Measurements from ENCODE around the gene SLC12A7. TPM values are rescaled to one million over a fixed set of nuclear protein-coding genes. Genes with fewer than 3 reads are reported as not detected.

Gene SLC12A7
- total and polyA plus RNA-seq, 10 donors, result 8.6 to 120 (median 52.3) TPM

DNA sequence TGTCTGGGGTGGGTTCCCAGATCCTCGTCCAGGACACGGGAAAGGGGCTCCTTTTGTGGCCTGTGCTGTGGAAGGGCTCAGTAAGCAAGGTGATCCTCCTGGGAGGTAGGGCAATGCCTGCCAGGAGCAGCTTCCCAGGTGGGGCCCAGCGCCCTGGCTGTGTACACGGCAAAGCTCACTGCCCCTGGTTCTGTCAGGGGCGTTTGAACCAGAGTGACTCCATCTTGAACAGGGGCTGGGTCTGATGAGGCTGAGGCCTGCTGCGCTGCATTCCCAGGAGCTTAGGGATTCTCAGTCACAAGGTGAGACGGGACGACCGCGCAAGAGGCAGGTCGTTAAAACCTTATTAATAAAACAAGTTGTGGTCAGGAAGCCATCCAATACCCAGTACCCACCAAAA, 19.9 kb upstream of the SLC12A7 start:
- no peak overlapping the region for H3K27ac ChIP-seq
- TF ChIP-seq, protein P1, sequence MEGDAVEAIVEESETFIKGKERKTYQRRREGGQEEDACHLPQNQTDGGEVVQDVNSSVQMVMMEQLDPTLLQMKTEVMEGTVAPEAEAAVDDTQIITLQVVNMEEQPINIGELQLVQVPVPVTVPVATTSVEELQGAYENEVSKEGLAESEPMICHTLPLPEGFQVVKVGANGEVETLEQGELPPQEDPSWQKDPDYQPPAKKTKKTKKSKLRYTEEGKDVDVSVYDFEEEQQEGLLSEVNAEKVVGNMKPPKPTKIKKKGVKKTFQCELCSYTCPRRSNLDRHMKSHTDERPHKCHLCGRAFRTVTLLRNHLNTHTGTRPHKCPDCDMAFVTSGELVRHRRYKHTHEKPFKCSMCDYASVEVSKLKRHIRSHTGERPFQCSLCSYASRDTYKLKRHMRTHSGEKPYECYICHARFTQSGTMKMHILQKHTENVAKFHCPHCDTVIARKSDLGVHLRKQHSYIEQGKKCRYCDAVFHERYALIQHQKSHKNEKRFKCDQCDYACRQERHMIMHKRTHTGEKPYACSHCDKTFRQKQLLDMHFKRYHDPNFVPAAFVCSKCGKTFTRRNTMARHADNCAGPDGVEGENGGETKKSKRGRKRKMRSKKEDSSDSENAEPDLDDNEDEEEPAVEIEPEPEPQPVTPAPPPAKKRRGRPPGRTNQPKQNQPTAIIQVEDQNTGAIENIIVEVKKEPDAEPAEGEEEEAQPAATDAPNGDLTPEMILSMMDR (IDR thresholded peaks at IDR 0.05 in 8 of 11, conservative IDR thresholded peaks at IDR 0.05 in 3 of 11), result no peak
- TF ChIP-seq POLR2A (IDR thresholded peaks at IDR 0.05), result no peak
- 90 to 98% (median 92%) methylated on average over 8 to 11 of the region's 11 CpGs for WGBS, 5 donors
- no peak overlapping the region for H3K4me3 ChIP-seq
- H3K4me1 ChIP-seq, result peaks cover 0 to 37% (median 19%) of the 10 kb centered on the region in 6 donors
- DNase-seq, result no peak
- intact Hi-C loops (cut with DNase I; ENCODE audit: low total_unique reads), result no loop called here
- no peaks in the 10 kb centered on the region for H3K9me3 ChIP-seq
- H3K27me3 ChIP-seq (replicated peaks in 1 of 7), result peaks cover 0 to 40% (median 0%) of the 10 kb centered on the region in 7 donors
- no peaks in the 10 kb centered on the region for H3K36me3 ChIP-seq

DNA sequence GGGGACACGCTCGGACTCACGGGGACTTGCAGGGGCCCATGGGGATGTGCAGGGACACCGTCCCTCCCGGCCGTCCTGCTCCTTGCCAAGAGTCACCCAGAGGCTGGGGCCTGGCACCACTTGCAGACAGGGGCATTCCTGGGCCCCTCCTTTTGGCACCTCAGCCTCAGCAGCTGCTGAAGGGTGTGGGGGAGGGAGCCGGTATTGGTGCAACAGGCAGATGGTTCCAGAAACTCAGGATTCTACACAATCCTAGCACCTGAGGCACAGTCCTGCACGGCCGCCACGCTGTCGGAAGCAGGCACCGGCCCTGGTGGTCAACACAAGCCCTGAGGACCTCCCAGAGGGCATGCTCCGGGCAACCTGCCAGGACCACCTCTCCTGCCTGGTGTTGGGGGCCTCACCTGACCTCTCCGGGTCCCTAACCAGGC, 19.3 kb upstream of the SLC12A7 start:
- H3K36me3 ChIP-seq, result no peaks in the 10 kb centered on the region
- WGBS, 5 donors, result 82 to 100% (median 93%) methylated on average over 6 to 14 of the region's 14 CpGs
- TF ChIP-seq POLR2AphosphoS5 (IDR thresholded peaks at IDR 0.05) (no peak), POLR2A (IDR thresholded peaks at IDR 0.05) (no peak)
- TF ChIP-seq, protein P1 (IDR thresholded peaks at IDR 0.05 in 8 of 11, conservative IDR thresholded peaks at IDR 0.05 in 3 of 11), result no peak
- no peak overlapping the region for H3K4me3 ChIP-seq
- H3K9me3 ChIP-seq, result no peaks in the 10 kb centered on the region
- H3K27me3 ChIP-seq (replicated peaks in 1 of 7), result peaks cover 0 to 40% (median 0%) of the 10 kb centered on the region in 7 donors
- peaks cover 0 to 37% (median 19%) of the 10 kb centered on the region in 6 donors for H3K4me1 ChIP-seq
- intact Hi-C loops (cut with DNase I; ENCODE audit: low total_unique reads), result no loop called here
- H3K27ac ChIP-seq, result no peak overlapping the region
- DNase-seq, result no peak

DNA sequence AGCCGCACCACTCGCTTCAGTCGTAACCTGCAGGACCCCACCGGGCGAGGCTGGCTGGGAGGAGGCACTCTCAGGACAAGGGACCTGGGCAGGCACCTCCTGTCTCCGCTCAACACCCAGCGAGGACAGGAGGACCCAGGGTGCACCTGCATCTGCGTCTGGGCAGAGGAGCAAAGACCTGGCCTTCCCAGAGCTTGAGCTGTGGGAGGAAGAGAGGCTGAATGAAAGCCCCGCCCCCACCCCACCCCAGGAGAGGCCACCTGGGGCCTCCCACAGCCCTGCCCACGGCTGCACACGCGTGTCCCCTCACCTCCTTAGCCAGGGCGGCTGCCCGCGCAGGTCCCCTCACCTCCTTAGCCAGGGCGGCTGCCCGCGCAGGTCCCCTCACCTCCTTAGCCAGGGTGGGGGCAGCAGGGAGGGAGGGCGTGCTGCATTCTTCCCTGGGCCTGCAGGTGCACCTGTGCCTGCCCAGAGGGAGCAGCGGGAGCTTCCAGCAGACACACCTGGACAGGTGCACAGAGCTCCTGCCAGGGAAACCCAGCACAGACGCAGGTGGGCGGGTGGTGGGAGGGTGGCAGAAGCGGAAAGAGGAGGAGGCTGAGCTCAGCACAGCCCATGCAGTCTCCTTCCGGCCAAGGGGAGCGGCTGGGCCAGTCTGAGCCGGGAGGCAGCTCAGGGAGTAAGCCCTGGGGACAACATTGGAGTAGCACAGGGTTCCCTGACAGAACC, 18.5 kb upstream of the SLC12A7 start:
- intact Hi-C loops (cut with DNase I; ENCODE audit: low total_unique reads), result no loop called here

DNA sequence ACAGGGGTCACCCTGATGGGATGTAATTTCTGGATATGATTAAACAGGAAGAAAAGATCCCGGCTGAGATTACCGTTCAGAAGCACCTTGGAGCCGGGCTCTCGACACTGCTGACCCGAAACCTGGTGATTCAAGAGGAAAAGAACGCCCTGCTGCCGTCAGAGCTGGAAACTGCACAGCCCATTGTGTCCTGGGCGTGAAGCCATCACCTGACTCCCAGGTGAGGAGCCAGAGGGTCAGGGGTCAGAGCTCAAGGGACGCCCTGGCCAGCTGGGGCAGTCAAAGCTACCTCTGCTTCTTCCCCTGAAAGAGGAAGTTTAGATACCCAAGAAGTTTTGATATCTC, 17.8 kb upstream of the SLC12A7 start:
- 62 to 84% (median 74%) methylated on average over 9 of the region's 9 CpGs for WGBS, 5 donors
- Histone ChIP-seq H3K9me3 (no peaks in the 10 kb centered on the region), H3K4me1 (peaks cover 0 to 31% (median 15%) of the 10 kb centered on the region in 6 donors), H3K27me3 (replicated peaks in 1 of 7) (peaks cover 0 to 40% (median 0%) of the 10 kb centered on the region in 7 donors), H3K27ac (no peak overlapping the region), H3K36me3 (no peaks in the 10 kb centered on the region), H3K4me3 (no peak overlapping the region)
- intact Hi-C loops (cut with DNase I; ENCODE audit: low total_unique reads), result no loop called here
- DNase-seq, result no peak
- TF ChIP-seq, protein P1 (IDR thresholded peaks at IDR 0.05 in 8 of 11, conservative IDR thresholded peaks at IDR 0.05 in 3 of 11), result no peak
- TF ChIP-seq POLR2AphosphoS5 (IDR thresholded peaks at IDR 0.05), result no peak
- no peak for TF ChIP-seq POLR2A (IDR thresholded peaks at IDR 0.05)

More for the DNA sequence above, 18.5 kb upstream of the SLC12A7 start:
- DNase-seq, result no peak
- H3K36me3 ChIP-seq, result no peaks in the 10 kb centered on the region
- no peak overlapping the region for H3K4me3 ChIP-seq
- peaks cover 0 to 40% (median 0%) of the 10 kb centered on the region in 7 donors for H3K27me3 ChIP-seq (replicated peaks in 1 of 7)
- no peak for TF ChIP-seq POLR2AphosphoS5 (IDR thresholded peaks at IDR 0.05)
- TF ChIP-seq, protein P1 (IDR thresholded peaks at IDR 0.05 in 8 of 11, conservative IDR thresholded peaks at IDR 0.05 in 3 of 11), result no peak
- no peak for TF ChIP-seq POLR2A (IDR thresholded peaks at IDR 0.05)
- 78 to 86% (median 79%) methylated on average over 11 to 26 of the region's 26 CpGs for WGBS, 5 donors
- H3K4me1 ChIP-seq, result peaks cover 0 to 37% (median 19%) of the 10 kb centered on the region in 6 donors
- no peak overlapping the region for H3K27ac ChIP-seq
- H3K9me3 ChIP-seq, result no peaks in the 10 kb centered on the region

All from spleen (tissue), 11 donors.